ENCODE measurements around the gene NDUFB10. TPM values are rescaled to one million over a fixed set of nuclear protein-coding genes. Genes with fewer than 3 reads are reported as not detected.
"Not testable (repeated sequence)": the region's sequence is repeated elsewhere in the genome, so short reads cannot be mapped to it uniquely, and the experiment has no call there.

NDUFB10 gene
- total RNA-seq, 1 experiment from 2014 or later = 202 TPM

- DNase-seq (ENCODE audit: unreplicated experiment) = no peak
- no peaks in the 10 kb centered on the region for H3K36me3 Mint-ChIP-seq (ENCODE audit: insufficient read depth, unreplicated experiment)
- no peaks in the 10 kb centered on the region for H3K9me3 Mint-ChIP-seq (ENCODE audit: unreplicated experiment)
- ChIA-PET POLR2A (interaction anchor here (0.6 to 5.9 kb wide), 3 partner anchors 10 to 15 kb away, joined by 3 to 53 read pairs (median 10); partner anchors contain the start of genes MSRB1, RNF151 and RPS2), CTCF (interaction anchor here (0.6 kb wide), 1 partner anchor 24 kb away, joined by 3 read pairs; no protein-coding TSS in a partner anchor)
- H3K27ac Mint-ChIP-seq (ENCODE audit: low read depth, unreplicated experiment) = no peak overlapping the region
- peaks cover 6% of the 10 kb centered on the region for H3K4me1 Mint-ChIP-seq (ENCODE audit: insufficient read depth, unreplicated experiment)
- intact Hi-C loops (cut with micrococcal nuclease) = no loop called here
- no peak overlapping the region for H3K4me3 Mint-ChIP-seq (ENCODE audit: unreplicated experiment)
- H3K27me3 Mint-ChIP-seq (ENCODE audit: insufficient read depth, unreplicated experiment) = no peaks in the 10 kb centered on the region
- BruUV-seq (replicated peaks) = no TSS peak
- TF ChIP-seq, protein P1, sequence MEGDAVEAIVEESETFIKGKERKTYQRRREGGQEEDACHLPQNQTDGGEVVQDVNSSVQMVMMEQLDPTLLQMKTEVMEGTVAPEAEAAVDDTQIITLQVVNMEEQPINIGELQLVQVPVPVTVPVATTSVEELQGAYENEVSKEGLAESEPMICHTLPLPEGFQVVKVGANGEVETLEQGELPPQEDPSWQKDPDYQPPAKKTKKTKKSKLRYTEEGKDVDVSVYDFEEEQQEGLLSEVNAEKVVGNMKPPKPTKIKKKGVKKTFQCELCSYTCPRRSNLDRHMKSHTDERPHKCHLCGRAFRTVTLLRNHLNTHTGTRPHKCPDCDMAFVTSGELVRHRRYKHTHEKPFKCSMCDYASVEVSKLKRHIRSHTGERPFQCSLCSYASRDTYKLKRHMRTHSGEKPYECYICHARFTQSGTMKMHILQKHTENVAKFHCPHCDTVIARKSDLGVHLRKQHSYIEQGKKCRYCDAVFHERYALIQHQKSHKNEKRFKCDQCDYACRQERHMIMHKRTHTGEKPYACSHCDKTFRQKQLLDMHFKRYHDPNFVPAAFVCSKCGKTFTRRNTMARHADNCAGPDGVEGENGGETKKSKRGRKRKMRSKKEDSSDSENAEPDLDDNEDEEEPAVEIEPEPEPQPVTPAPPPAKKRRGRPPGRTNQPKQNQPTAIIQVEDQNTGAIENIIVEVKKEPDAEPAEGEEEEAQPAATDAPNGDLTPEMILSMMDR (IDR thresholded peaks at IDR 0.05; ENCODE audit: unreplicated experiment) = no peak
Observed at GRCh38 chr16:1953734-1954133, 5.6 kb upstream of the NDUFB10 start.

DNA sequence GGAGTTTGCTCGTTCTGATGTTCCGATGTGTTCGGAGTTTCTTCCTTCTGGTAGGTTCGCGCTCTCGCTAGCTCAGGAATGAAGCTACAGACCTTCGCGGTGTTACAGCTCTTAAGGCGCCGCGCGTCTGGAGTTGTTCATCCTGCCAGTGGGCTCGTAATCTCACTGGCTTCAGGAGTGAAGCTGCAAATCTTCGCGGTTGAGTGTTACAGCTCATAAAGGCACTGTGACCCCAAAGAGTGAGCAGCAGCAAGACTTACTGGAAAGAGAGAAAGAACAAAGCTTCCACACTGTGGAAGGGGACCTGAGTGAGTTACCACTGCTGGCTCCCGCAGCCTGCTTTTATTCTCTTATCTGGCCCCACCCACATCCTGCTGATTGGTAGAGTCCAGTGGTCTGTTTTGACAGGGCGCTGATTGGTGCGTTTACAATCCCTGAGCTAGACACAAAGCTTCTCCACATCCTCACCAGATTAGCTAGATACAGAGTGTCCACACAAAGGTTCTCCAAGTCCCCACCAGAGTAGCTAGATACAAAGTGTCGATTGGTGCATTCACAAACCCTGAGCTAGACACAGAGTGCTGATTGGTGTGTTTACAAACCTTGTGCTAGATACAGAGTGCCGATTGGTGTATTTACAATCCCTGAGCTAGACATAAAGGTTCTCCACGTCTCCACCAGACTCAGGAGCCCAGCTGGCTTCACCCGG lies 1.8 kb upstream of the NDUFB10 start:
- H3K9me3 Mint-ChIP-seq (ENCODE audit: unreplicated experiment); H3K4me3 Mint-ChIP-seq (ENCODE audit: unreplicated experiment); H3K27ac Mint-ChIP-seq (ENCODE audit: low read depth, unreplicated experiment); DNase-seq (ENCODE audit: unreplicated experiment); intact Hi-C loops (cut with micrococcal nuclease); BruUV-seq (replicated peaks); H3K27me3 Mint-ChIP-seq (ENCODE audit: insufficient read depth, unreplicated experiment): not testable (repeated sequence)
- Mint-ChIP-seq H3K36me3 (ENCODE audit: insufficient read depth, unreplicated experiment) (peaks cover 25% of the 10 kb centered on the region), H3K4me1 (ENCODE audit: insufficient read depth, unreplicated experiment) (peaks cover 15% of the 10 kb centered on the region)
- POLR2A ChIA-PET = interaction anchor here (1.5 kb wide), 1 partner anchor 14 kb away, joined by 4 read pairs; the partner anchor contains the start of gene TBL3
- CTCF ChIA-PET = interaction anchor here (1.2 to 1.4 kb wide), 3 partner anchors 29 to 45 kb away, joined by 3 read pairs; no protein-coding TSS in a partner anchor

GRCh38 chr16:1958143-1958491 lies 1.2 kb upstream of the NDUFB10 start:
- H3K27me3 Mint-ChIP-seq (ENCODE audit: insufficient read depth, unreplicated experiment); H3K4me3 Mint-ChIP-seq (ENCODE audit: unreplicated experiment); intact Hi-C loops (cut with micrococcal nuclease); DNase-seq (ENCODE audit: unreplicated experiment); H3K27ac Mint-ChIP-seq (ENCODE audit: low read depth, unreplicated experiment); BruUV-seq (replicated peaks); H3K9me3 Mint-ChIP-seq (ENCODE audit: unreplicated experiment): not testable (repeated sequence)
- peaks cover 31% of the 10 kb centered on the region for H3K36me3 Mint-ChIP-seq (ENCODE audit: insufficient read depth, unreplicated experiment)
- CTCF ChIA-PET = interaction anchor here (1.2 to 1.4 kb wide), 3 partner anchors 29 to 45 kb away, joined by 3 read pairs; no protein-coding TSS in a partner anchor
- peaks cover 16% of the 10 kb centered on the region for H3K4me1 Mint-ChIP-seq (ENCODE audit: insufficient read depth, unreplicated experiment)
- POLR2A ChIA-PET = interaction anchor here (0.8 to 1.5 kb wide), 4 partner anchors 14 to 176 kb away, joined by 3 to 4 read pairs (median 4); partner anchors contain the start of genes MSRB1, NUBP2, SPSB3 and TBL3

DNA sequence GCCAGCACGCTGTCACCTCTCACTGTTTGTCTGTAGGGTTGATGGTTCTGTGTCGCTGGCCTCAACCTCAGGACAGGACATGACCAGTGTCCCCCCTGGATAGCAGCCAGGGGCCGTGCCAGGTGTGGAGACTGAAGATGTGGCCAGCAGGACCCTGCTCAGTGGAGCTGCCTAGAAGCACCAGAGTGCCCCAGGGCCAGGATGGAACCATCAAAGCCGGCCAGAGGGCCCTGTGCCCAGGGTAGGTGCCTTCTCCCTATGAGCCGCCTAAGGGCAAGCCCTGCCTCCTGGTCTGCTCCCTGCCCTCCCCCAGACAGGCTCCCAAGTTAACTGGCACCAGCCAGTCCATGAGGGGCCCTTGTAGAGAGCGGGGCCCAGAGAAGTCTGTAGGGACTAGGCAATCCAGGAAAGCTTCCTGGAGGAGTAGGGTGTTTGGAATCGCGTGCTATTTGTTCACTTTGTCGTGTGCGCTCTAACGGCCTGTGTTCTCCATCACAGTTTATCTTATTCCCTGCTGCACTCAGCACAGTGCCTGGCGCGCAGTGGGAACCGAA lies 546 bp upstream of the NDUFB10 start:
- CTCF ChIA-PET = interaction anchor here (0.7 to 1.4 kb wide), 2 partner anchors 44 to 58 kb away, joined by 3 to 4 read pairs; no protein-coding TSS in a partner anchor
- intact Hi-C loops (cut with micrococcal nuclease) = no loop called here
- H3K36me3 Mint-ChIP-seq (ENCODE audit: insufficient read depth, unreplicated experiment) = peaks cover 37% of the 10 kb centered on the region
- TF ChIP-seq, protein P1 (IDR thresholded peaks at IDR 0.05; ENCODE audit: unreplicated experiment) = no peak
- H3K27me3 Mint-ChIP-seq (ENCODE audit: insufficient read depth, unreplicated experiment) = no peaks in the 10 kb centered on the region
- H3K4me3 Mint-ChIP-seq (ENCODE audit: unreplicated experiment) = peak overlapping the region; percentile 78
- POLR2A ChIA-PET = interaction anchor here (0.8 to 8.9 kb wide), 7 partner anchors 10 to 176 kb away, joined by 3 to 72 read pairs (median 4); partner anchors contain the start of genes MSRB1, NUBP2, SPSB3 and TBL3
- DNase-seq (ENCODE audit: unreplicated experiment) = no peak
- H3K9me3 Mint-ChIP-seq (ENCODE audit: unreplicated experiment) = no peaks in the 10 kb centered on the region
- BruUV-seq (replicated peaks) = no TSS peak
- peak overlapping the region; percentile 91 for H3K27ac Mint-ChIP-seq (ENCODE audit: low read depth, unreplicated experiment)
- H3K4me1 Mint-ChIP-seq (ENCODE audit: insufficient read depth, unreplicated experiment) = peaks cover 23% of the 10 kb centered on the region

Measured in MCF 10A (cell line).